T-cell (primary cell): ENCODE data around the gene CEMIP. TPM values are rescaled to one million over a fixed set of nuclear protein-coding genes. Genes with fewer than 3 reads are reported as not detected.

Experiments used
- ATAC-seq, 4 experiments: fragments of 200-7000 bp in 3 of 4; fragments of 150-1000 bp in 1 of 4; cut with Tn5 transposase; replicated peaks in 1 of 4; 1 replicate in 3 of 4; 2 replicates in 1 of 4; pipeline ENCODE4 v1.10.0; 2021; ENCODE audit warnings: moderate library complexity in 3 of 4, mild to moderate bottlenecking in 2 of 4, moderate number of reproducible peaks in 1 of 4
- CTCF ChIA-PET, 2 donors: fragments of 300-600 bp; sonication (Branson Sonifier 250); formaldehyde crosslinking; loops; one replicate each; lab custom pipeline; 2022; ENCODE audit warnings: antibody characterized with exemption in 2 of 2; lab: Charles Lee
- POLR2A ChIA-PET, 2 donors: fragments of 300-600 bp; sonication (Branson Sonifier 250); formaldehyde crosslinking; loops; one replicate each; lab custom pipeline; 2022; ENCODE audit warnings: antibody characterized with exemption in 2 of 2; lab: Charles Lee
- DNase-seq, 35 experiments: peaks; one replicate each; pipeline versions ENCODE4 v3.0.0 to v3.0.0-alpha.2; 2013 to 2023
- H3K27ac ChIP-seq: one replicate; pipeline ENCODE4 v1.5.1; 2013; ENCODE audit warnings: low read length
- H3K27me3 ChIP-seq, 2 experiments: replicated peaks in 1 of 2; 1 replicate in 1 of 2; 2 replicates in 1 of 2; pipeline versions ENCODE4 v1.6.1 to v1.7.0; 2013; ENCODE audit warnings: low read length in 1 of 2, mixed read lengths in 1 of 2; ENCODE audit not compliant: control insufficient read depth in 2 of 2, insufficient read depth in 2 of 2; ENCODE audit errors: extremely low read depth in 1 of 2
- H3K36me3 ChIP-seq, 2 donors: 1 replicate in 1 of 2; 2 replicates in 1 of 2; pipeline versions ENCODE4 v1.6.1 to v1.7.0; 2013; ENCODE audit warnings: low read length in 1 of 2; ENCODE audit not compliant: control insufficient read depth in 2 of 2, insufficient read depth in 1 of 2; ENCODE audit errors: extremely low read depth in 1 of 2
- H3K4me1 ChIP-seq, 2 experiments: 1 replicate in 1 of 2; 2 replicates in 1 of 2; pipeline versions ENCODE4 v1.6.1 to v1.7.0; 2013; ENCODE audit warnings: low read length in 2 of 2, mixed read lengths in 1 of 2; ENCODE audit not compliant: insufficient read depth in 2 of 2, control insufficient read depth in 1 of 2; ENCODE audit errors: extremely low read depth in 1 of 2
- H3K4me3 ChIP-seq, 2 donors: 1 replicate in 1 of 2; 2 replicates in 1 of 2; pipeline versions ENCODE4 v1.5.1 to v1.7.0; 2013; ENCODE audit warnings: mild to moderate bottlenecking in 2 of 2, low read length in 1 of 2, moderate library complexity in 1 of 2; ENCODE audit not compliant: control insufficient read depth in 1 of 2; ENCODE audit errors: extremely low read depth in 1 of 2
- H3K9me3 ChIP-seq: 2 replicates; pipeline ENCODE4 v1.7.0; 2013
- H3K27ac Mint-ChIP-seq, 2 donors: one replicate each; pipeline ENCODE4 v1.8.0; 2020 to 2021; ENCODE audit warnings: mild to moderate bottlenecking in 2 of 2, mixed read lengths in 2 of 2
- H3K27me3 Mint-ChIP-seq, 2 donors: one replicate each; pipeline ENCODE4 v1.8.0; 2021 to 2022; ENCODE audit warnings: mixed read lengths in 2 of 2
- H3K36me3 Mint-ChIP-seq: one replicate; pipeline ENCODE4 v1.8.0; 2021; ENCODE audit warnings: mixed read lengths
- H3K4me1 Mint-ChIP-seq, 3 donors: one replicate each; pipeline ENCODE4 v1.8.0; 2020 to 2022; ENCODE audit warnings: mixed read lengths in 3 of 3, mild to moderate bottlenecking in 1 of 3
- H3K4me3 Mint-ChIP-seq, 3 donors: one replicate each; pipeline ENCODE4 v1.8.0; 2020 to 2022; ENCODE audit warnings: mild to moderate bottlenecking in 3 of 3, mixed read lengths in 3 of 3, moderate library complexity in 3 of 3
- H3K9me3 Mint-ChIP-seq, 3 donors: one replicate each; pipeline ENCODE4 v1.8.0; 2020 to 2022; ENCODE audit warnings: mixed read lengths in 3 of 3
- WGBS: methylation state at CpG from one replicate; pipeline ENCODE4 v1.1.5; 2013; ENCODE audit warnings: missing lambda C conversion rate; ENCODE audit not compliant: insufficient coverage; 5-methylcytosine and 5-hydroxymethylcytosine counted together
- total RNA-seq, 35 experiments: library from RNA in 6 of 35; stranded (reverse) in 6 of 35; fragments of 120-200 nt in 1 of 35; gene quantifications; one replicate each; pipeline versions ENCODE4 v1.2.1 to v1.2.4 and lab custom pipeline; 2013 to 2026

Gene CEMIP
- total RNA-seq, 5 donors from 2014 or later (not counting 1 experiment from before 2014, with no cell fraction given): 0.63 to 1.2 (median 1.2) TPM; not detected in 2

GRCh38 chr15:80929225-80929624, 150.1 kb downstream of the CEMIP start:
- Histone ChIP-seq H3K36me3 (no peaks in the 10 kb centered on the region), H3K4me3 (no peak overlapping the region), H3K27me3 (no peaks in the 10 kb centered on the region), H3K4me1 (no peaks in the 10 kb centered on the region), H3K9me3 (no peaks in the 10 kb centered on the region), H3K27ac (no peak overlapping the region)
- ChIA-PET POLR2A (no interaction called here), CTCF (no interaction called here)
- Mint-ChIP-seq H3K27ac (no peak overlapping the region), H3K9me3 (no peaks in the 10 kb centered on the region), H3K36me3 (peaks cover 14% of the 10 kb centered on the region), H3K27me3 (no peaks in the 10 kb centered on the region), H3K4me1 (peaks cover 0 to 6% (median 0%) of the 10 kb centered on the region in 3 donors), H3K4me3 (no peak overlapping the region)
- DNase-seq (no peak), ATAC-seq (no peak)
- 88% methylated on average over 4 of the region's 4 CpGs for WGBS

DNA sequence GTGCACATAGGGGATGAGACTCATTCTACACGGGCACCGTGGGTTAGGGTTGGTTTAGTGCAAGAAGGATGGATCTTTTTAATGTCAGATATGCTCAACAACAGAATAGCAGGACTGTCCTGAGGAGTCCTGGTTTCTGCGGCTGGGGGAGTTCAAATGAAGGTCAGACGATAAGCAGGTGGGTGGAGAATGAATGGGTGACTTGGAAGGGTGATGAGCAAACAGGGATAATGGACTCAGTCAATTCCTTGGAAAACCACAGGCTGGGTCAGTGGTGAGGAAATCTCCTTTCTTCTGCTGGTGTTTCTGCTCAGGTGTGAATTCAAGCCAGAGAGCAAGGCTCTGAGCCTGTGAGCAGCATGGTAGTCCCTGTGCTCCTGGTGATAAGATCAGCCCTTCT, 150.5 kb downstream of the CEMIP start:
- no peaks in the 10 kb centered on the region for H3K27me3 Mint-ChIP-seq
- Histone ChIP-seq H3K9me3 (no peaks in the 10 kb centered on the region), H3K36me3 (no peaks in the 10 kb centered on the region), H3K27ac (no peak overlapping the region), H3K27me3 (no peaks in the 10 kb centered on the region), H3K4me1 (no peaks in the 10 kb centered on the region), H3K4me3 (no peak overlapping the region)
- ATAC-seq: no peak
- peaks cover 18% of the 10 kb centered on the region for H3K36me3 Mint-ChIP-seq
- H3K9me3 Mint-ChIP-seq: no peaks in the 10 kb centered on the region
- no peak for DNase-seq
- H3K27ac Mint-ChIP-seq: no peak overlapping the region
- 88% methylated on average over 4 of the region's 4 CpGs for WGBS
- ChIA-PET CTCF (no interaction called here), POLR2A (no interaction called here)
- H3K4me1 Mint-ChIP-seq: peaks cover 0 to 6% (median under 1%) of the 10 kb centered on the region in 3 donors
- no peak overlapping the region for H3K4me3 Mint-ChIP-seq

GRCh38 chr15:80931191-80931590, 152.0 kb downstream of the CEMIP start:
- H3K27me3 Mint-ChIP-seq: no peaks in the 10 kb centered on the region
- no peaks in the 10 kb centered on the region for H3K4me1 ChIP-seq
- H3K4me3 ChIP-seq: no peak overlapping the region
- POLR2A ChIA-PET: no interaction called here
- no peak overlapping the region for H3K4me3 Mint-ChIP-seq
- peaks cover 0 to 6% (median 2%) of the 10 kb centered on the region in 3 donors for H3K4me1 Mint-ChIP-seq
- no peaks in the 10 kb centered on the region for H3K27me3 ChIP-seq
- DNase-seq (no peak), ATAC-seq (no peak)
- peaks cover 24% of the 10 kb centered on the region for H3K36me3 Mint-ChIP-seq
- no peaks in the 10 kb centered on the region for H3K9me3 ChIP-seq
- H3K27ac ChIP-seq: no peak overlapping the region
- CTCF ChIA-PET: no interaction called here
- H3K27ac Mint-ChIP-seq: no peak overlapping the region
- no CpG with 5 or more reads among the region's 2 CpGs for WGBS
- no peaks in the 10 kb centered on the region for H3K9me3 Mint-ChIP-seq
- peaks cover 0 to under 1% of the 10 kb centered on the region in 2 donors for H3K36me3 ChIP-seq

- H3K9me3 Mint-ChIP-seq: no peaks in the 10 kb centered on the region
- no peak overlapping the region for H3K27ac Mint-ChIP-seq
- ATAC-seq (no peak), DNase-seq (no peak)
- Histone ChIP-seq H3K36me3 (peaks cover 0 to 5% of the 10 kb centered on the region in 2 donors), H3K4me1 (no peaks in the 10 kb centered on the region), H3K4me3 (no peak overlapping the region), H3K9me3 (no peaks in the 10 kb centered on the region), H3K27me3 (no peaks in the 10 kb centered on the region), H3K27ac (no peak overlapping the region)
- CTCF ChIA-PET: no interaction called here
- POLR2A ChIA-PET: no interaction called here
- no peak overlapping the region for H3K4me3 Mint-ChIP-seq
- H3K4me1 Mint-ChIP-seq: peaks cover 0 to 6% (median 2%) of the 10 kb centered on the region in 3 donors
- WGBS: 97% methylated on average over 19 of the region's 20 CpGs
- no peaks in the 10 kb centered on the region for H3K27me3 Mint-ChIP-seq
- peaks cover 32% of the 10 kb centered on the region for H3K36me3 Mint-ChIP-seq
These were observed 152.7 kb downstream of the CEMIP start for GRCh38 chr15:80931721-80932512.

GRCh38 chr15:80932513-80932815, 153.3 kb downstream of the CEMIP start:
- H3K27me3 Mint-ChIP-seq: no peaks in the 10 kb centered on the region
- Histone ChIP-seq H3K27ac (no peak overlapping the region), H3K4me1 (no peaks in the 10 kb centered on the region), H3K27me3 (no peaks in the 10 kb centered on the region), H3K9me3 (no peaks in the 10 kb centered on the region), H3K4me3 (no peak overlapping the region), H3K36me3 (peaks cover 0 to 7% of the 10 kb centered on the region in 2 donors)
- peaks cover 0 to 6% (median 2%) of the 10 kb centered on the region in 3 donors for H3K4me1 Mint-ChIP-seq
- WGBS: 91% methylated on average over 1 of the region's 5 CpGs
- ATAC-seq (no peak), DNase-seq (no peak)
- ChIA-PET CTCF (no interaction called here), POLR2A (no interaction called here)
- no peak overlapping the region for H3K27ac Mint-ChIP-seq
- H3K36me3 Mint-ChIP-seq: peaks cover 34% of the 10 kb centered on the region
- no peak overlapping the region for H3K4me3 Mint-ChIP-seq
- no peaks in the 10 kb centered on the region for H3K9me3 Mint-ChIP-seq

- Mint-ChIP-seq H3K4me3 (no peak overlapping the region), H3K4me1 (peaks cover 0 to 2% (median under 1%) of the 10 kb centered on the region in 3 donors), H3K36me3 (peaks cover 39% of the 10 kb centered on the region), H3K27ac (no peak overlapping the region), H3K27me3 (no peaks in the 10 kb centered on the region), H3K9me3 (no peaks in the 10 kb centered on the region)
- DNase-seq: no peak
- no peak for ATAC-seq
- ChIA-PET POLR2A (no interaction called here), CTCF (no interaction called here)
- Histone ChIP-seq H3K27me3 (no peaks in the 10 kb centered on the region), H3K27ac (no peak overlapping the region), H3K36me3 (peaks cover 0 to 7% of the 10 kb centered on the region in 2 donors), H3K4me3 (no peak overlapping the region), H3K9me3 (no peaks in the 10 kb centered on the region), H3K4me1 (no peaks in the 10 kb centered on the region)
- WGBS: 99% methylated on average over 9 of the region's 15 CpGs
These were observed 153.8 kb downstream of the CEMIP start for GRCh38 chr15:80932989-80933388.
